Activated T-cell treated with anti-CD3 and anti-CD28 coated beads for 1 hour (primary cell): Measurements from ENCODE around the gene CISD3.

Source experiments
- DNase-seq: peaks from one replicate; pipeline ENCODE4 v3.0.0-alpha.2; 2020; ENCODE audit warnings: low read depth

The CISD3 gene

DNA sequence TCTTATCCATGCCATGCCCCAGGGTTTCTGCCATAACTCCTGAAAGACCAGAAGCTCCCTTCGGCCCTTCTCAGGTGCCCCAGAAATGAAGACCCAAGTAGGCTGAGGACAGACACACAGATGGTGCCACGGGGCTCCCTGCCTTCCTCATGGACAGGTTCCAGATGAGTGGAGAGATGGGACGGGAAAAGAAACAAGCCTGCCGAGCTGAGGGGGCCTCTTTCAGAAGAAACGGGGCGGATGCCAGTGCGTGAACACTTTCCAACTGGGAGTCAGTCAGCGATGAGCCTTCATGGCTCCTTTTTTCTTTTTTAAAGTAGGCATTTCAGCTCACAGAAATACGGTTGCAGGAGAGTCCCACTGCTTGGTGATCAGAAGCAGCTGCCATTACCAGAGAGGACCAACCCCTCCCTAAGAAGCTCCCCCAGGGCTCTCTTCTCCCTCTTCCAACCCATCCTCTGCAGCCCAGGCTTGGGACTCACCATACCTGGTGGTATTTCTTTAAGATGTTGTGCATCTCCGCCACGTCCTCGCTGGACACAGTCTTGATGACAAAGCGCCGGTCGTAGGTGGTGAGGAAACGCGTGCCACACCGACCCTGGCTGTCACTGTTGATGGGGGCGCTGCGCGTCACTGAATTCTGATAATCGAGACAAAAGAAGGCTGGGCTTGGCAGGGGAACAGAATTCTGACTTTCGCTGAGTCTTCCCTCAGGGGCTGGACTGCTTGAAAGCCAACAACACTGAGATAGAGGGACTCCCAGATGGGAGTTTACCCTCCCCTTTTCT is 50.0 kb downstream of the CISD3 start:
- DNase-seq, result no peak

GRCh38 chr17:38783227-38783626 is 53.1 kb downstream of the CISD3 start:
- no peak for DNase-seq
